GM12864 (cell line): ENCODE measurements around the gene GALNT4.

Experiments used
- DNase-seq: peaks from one replicate; pipeline ENCODE4 v3.0.0-alpha.2; 2011; ENCODE audit warnings: low read depth
- H3K4me3 ChIP-seq: 2 replicates; pipeline ENCODE4 v1.5.1; 2011; ENCODE audit warnings: mild to moderate bottlenecking, low read depth, low read length, control low read depth
- TF ChIP-seq, protein P1 (sequence below): IDR thresholded peaks from 2 replicates; pipeline ENCODE4 v1.5.1; 2011; ENCODE audit warnings: low read depth, mild to moderate bottlenecking, moderate library complexity, low read length, control low read depth, inconsistent platforms; ENCODE audit errors: missing control alignments

Gene GALNT4

DNA sequence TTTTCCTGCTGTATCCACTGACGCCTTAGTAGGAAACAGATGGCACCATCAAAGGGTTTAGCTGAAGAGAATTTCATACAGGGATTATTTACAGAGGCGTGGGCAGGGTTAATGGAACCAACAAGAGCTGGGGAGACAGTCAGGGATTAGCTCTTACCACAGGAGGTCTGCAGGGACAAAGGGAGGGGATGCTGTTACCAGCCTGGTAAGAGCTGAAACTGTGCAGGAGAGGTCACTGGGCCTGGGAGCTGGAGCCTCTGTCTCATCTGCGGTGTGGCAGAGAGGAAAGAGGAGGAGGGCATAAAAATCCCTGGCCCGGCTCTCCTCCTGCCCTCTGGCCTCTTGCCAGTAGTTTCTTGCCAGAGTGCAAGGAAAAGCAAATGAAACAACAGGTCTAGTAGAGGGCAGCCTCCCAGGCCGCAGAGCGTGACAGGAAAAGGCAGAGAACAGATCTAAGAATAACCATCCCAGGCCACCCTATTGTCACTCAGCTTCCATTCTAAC is 20.1 kb upstream of the GALNT4 start:
- DNase-seq = no peak
- TF ChIP-seq, protein P1, sequence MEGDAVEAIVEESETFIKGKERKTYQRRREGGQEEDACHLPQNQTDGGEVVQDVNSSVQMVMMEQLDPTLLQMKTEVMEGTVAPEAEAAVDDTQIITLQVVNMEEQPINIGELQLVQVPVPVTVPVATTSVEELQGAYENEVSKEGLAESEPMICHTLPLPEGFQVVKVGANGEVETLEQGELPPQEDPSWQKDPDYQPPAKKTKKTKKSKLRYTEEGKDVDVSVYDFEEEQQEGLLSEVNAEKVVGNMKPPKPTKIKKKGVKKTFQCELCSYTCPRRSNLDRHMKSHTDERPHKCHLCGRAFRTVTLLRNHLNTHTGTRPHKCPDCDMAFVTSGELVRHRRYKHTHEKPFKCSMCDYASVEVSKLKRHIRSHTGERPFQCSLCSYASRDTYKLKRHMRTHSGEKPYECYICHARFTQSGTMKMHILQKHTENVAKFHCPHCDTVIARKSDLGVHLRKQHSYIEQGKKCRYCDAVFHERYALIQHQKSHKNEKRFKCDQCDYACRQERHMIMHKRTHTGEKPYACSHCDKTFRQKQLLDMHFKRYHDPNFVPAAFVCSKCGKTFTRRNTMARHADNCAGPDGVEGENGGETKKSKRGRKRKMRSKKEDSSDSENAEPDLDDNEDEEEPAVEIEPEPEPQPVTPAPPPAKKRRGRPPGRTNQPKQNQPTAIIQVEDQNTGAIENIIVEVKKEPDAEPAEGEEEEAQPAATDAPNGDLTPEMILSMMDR = no peak

DNA sequence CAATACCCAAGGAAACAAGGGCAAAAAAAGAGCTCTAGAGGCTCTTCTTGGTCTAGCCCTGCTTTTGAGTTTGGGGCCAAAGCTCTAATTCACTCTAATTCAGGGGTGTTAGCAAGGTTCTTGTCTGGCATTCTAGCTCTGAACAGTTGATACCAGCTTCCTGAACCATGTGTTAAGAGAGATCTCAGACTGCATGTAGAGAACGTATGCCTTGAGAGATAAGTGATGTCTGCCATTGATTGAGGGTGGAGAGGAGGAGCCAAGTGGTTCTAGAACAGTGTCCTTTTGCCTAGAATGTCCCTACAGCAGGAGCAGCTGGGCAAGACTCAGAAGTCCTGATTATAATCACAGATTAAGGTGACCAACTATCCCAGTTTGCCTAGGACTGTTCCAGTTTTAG is 19.4 kb upstream of the GALNT4 start:
- no peak for DNase-seq
- no peak overlapping the region for H3K4me3 ChIP-seq
- TF ChIP-seq, protein P1 = no peak

More for the DNA sequence above, 20.1 kb upstream of the GALNT4 start:
- no peak overlapping the region for H3K4me3 ChIP-seq

DNA sequence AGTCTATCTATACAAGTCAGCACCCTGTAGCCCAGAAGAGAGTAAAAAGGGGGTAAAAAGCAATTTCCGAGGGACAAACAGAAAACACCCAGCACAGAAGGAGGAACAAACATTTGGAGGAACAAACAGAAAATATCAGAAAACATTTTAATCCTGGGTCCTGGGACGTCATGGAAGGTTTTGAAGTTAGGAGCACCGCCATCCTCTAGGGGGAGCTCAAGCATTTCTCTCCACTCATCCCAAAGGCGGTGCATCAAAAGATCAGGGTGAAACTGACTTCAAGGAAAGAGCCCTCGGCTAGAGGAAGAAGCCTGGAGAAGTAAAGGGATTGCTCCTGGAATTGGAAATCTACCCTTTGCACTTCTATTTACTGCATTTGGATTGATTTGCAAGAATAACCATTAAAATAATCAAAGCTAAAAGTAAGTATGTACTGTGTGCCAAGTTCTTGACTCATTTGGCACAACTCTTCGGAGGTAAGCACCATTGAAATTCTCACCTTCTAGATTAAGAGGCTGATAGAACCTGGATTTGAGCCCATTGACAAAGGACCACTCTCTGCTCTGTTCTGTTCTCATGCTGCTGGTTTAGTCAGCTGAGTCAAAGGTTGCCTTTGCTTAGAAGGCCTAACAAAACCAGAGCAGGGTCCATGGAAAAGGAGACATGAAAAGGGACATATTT is 18.5 kb upstream of the GALNT4 start:
- DNase-seq = no peak

DNA sequence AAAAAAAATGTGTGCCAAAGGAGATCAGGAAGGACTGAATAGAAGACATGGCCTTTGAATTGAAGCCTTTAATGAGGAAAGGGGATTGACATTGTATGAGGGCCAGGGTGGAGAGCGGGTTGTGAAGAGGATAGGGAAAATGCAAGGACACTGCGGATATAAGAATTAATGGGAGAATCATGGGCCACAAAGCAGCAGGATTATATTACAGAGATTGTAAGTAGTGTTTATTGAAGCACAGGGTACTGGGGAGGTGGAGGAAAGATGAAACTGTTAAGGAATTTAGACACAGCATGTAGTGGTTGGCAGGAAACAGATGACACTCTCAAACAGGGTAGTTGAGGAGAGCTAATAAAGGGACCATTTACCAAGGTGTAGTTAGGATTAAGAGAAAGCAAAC is 17.6 kb upstream of the GALNT4 start:
- no peak overlapping the region for H3K4me3 ChIP-seq
- DNase-seq = no peak
- TF ChIP-seq, protein P1 = no peak

More for the DNA sequence above, 18.5 kb upstream of the GALNT4 start:
- no peak overlapping the region for H3K4me3 ChIP-seq
- TF ChIP-seq, protein P1 = peak; percentile 87

DNA sequence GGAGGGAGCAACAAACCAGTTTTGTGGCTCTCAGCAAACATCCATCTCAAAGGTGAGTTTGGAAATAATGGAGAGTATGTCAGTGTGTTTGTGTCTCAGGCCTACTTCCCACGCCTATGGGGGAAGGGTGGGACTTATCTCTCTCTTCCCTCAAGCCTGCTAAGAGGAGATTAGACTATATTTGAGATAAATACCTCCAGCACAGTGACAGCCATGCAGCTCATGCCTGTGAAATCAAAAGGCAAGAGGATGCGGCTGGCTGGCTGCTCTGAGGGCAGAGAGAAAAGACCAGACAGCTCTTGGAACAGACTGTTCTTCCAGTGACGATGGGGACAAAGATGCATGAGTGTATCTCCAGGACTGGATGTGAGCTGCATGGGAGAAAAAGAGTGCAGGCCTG is 16.0 kb upstream of the GALNT4 start:
- no peak for DNase-seq
- TF ChIP-seq, protein P1 = no peak

DNA sequence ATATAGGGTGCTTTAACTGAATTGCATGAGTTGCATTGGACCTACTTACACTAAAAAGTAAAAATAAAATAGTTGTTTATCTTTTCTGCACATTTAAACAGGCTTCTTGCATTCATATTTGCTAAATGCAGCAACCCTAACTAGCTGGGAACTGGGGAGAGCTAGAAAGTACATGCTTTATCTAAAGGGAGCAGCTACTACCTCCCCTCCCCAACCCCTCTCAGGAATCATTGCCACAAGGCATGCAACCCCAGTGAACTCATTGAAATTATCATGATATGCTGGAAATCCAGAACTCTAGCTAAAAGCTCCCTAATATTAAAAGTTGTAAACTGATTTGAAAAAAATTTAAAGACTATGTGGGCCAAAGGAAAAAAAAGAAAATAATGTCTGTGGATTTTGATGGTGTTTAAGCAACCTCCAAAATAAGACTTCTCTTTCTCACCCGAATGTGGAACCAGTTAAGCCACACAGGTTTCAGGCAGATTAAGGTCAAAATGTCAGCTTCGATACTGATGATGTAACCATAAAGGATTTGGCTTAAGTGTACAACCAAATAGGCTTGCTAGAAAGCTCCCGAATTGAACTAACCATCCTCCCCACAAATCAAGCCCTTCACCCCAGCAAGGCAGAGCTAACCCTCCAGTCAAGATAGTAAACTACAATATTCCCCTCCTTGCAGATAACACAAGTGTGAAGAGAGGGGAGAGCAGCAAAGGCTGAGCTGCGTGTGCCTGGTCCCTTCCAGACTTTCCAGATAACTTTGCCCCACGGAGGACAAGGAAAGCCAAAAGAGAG is 15.0 kb upstream of the GALNT4 start:
- no peak overlapping the region for H3K4me3 ChIP-seq
- TF ChIP-seq, protein P1 = no peak

More for the DNA sequence above, 16.0 kb upstream of the GALNT4 start:
- no peak overlapping the region for H3K4me3 ChIP-seq

More for the DNA sequence above, 15.0 kb upstream of the GALNT4 start:
- no peak for DNase-seq
